Measurements from ENCODE around the gene RPL28.

RPL28 gene

DNA sequence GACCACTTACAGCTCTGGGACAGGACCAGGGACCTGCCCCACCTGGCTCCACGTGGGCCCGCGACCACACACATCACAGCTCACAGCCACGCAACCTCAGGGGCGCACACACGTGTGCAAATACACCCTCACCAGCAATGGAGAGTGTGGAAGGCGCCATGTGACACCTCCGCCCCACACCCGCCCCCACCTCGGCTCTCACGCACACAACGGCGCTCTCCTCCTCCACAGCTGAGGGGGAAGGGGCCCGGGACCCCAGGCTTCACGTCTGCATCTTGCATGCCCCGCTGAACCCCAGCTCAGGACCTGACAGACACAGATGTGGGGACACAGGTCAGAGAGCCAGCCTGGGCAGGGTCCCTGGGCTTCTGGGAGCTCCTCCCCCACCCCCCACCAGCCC is 63.7 kb downstream of the RPL28 start (continued):
- TF ChIP-seq, protein P1, sequence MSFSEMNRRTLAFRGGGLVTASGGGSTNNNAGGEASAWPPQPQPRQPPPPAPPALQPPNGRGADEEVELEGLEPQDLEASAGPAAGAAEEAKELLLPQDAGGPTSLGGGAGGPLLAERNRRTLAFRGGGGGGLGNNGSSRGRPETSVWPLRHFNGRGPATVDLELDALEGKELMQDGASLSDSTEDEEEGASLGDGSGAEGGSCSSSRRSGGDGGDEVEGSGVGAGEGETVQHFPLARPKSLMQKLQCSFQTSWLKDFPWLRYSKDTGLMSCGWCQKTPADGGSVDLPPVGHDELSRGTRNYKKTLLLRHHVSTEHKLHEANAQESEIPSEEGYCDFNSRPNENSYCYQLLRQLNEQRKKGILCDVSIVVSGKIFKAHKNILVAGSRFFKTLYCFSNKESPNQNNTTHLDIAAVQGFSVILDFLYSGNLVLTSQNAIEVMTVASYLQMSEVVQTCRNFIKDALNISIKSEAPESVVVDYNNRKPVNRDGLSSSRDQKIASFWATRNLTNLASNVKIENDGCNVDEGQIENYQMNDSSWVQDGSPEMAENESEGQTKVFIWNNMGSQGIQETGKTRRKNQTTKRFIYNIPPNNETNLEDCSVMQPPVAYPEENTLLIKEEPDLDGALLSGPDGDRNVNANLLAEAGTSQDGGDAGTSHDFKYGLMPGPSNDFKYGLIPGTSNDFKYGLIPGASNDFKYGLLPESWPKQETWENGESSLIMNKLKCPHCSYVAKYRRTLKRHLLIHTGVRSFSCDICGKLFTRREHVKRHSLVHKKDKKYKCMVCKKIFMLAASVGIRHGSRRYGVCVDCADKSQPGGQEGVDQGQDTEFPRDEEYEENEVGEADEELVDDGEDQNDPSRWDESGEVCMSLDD (tag by site-specific recombination; IDR thresholded peaks at IDR 0.05): peak; percentile 18; the same call in 1 of the 2 replicates

GRCh38 chr19:55451163-55451964 is 65.6 kb downstream of the RPL28 start:
- ChIA-PET POLR2A (interaction anchor here (0.6 to 0.9 kb wide), 3 partner anchors 10 to 362 kb away, joined by 3 to 4 read pairs (median 3); partner anchors contain the start of gene ISOC2), CTCF (interaction anchor here (0.6 to 1.0 kb wide), 5 partner anchors 16 to 203 kb away, joined by 3 to 5 read pairs (median 4); no protein-coding TSS in a partner anchor)
- H3K4me3 ChIP-seq (ENCODE audit: low read depth, low read length): 0 out of 2 replicates have a peak overlapping the region, but pooled peaks have one; percentile 4
- H3K9me3 ChIP-seq (ENCODE audit: control insufficient read depth, insufficient read depth, low read depth, low read length): no peaks in the 10 kb centered on the region
- H3K4me1 ChIP-seq (ENCODE audit: control insufficient read depth, insufficient read depth, low read length): no peaks in the 10 kb centered on the region
- H3K27ac ChIP-seq (ENCODE audit: extremely low read depth, low read depth, low read length): no peak overlapping the region
- H3K36me3 ChIP-seq (ENCODE audit: control insufficient read depth in 2 of 2, insufficient read depth in 1 of 2, low read length in 2 of 2): no peaks in the 10 kb centered on the region
- TF ChIP-seq GFI1B (tag by site-specific recombination; IDR thresholded peaks at IDR 0.05): no peak
- TF ChIP-seq ZNF777 (tag by site-specific recombination; IDR thresholded peaks at IDR 0.05; ENCODE audit: borderline replicate concordance): peak; percentile 57
- TF ChIP-seq ZNF530 (tag by site-specific recombination; IDR thresholded peaks at IDR 0.05; ENCODE audit: low read depth): no peak
- TF ChIP-seq ZNF549 (tag by site-specific recombination; IDR thresholded peaks at IDR 0.05): no peak
- no peak for TF ChIP-seq REPIN1 (tag by site-specific recombination; IDR thresholded peaks at IDR 0.05; ENCODE audit: low read depth)
- no peak for TF ChIP-seq ZBTB8A (tag by site-specific recombination; IDR thresholded peaks at IDR 0.05)
- no peak for TF ChIP-seq ZNF133 (tag by site-specific recombination; IDR thresholded peaks at IDR 0.05)
- TF ChIP-seq, protein P2, sequence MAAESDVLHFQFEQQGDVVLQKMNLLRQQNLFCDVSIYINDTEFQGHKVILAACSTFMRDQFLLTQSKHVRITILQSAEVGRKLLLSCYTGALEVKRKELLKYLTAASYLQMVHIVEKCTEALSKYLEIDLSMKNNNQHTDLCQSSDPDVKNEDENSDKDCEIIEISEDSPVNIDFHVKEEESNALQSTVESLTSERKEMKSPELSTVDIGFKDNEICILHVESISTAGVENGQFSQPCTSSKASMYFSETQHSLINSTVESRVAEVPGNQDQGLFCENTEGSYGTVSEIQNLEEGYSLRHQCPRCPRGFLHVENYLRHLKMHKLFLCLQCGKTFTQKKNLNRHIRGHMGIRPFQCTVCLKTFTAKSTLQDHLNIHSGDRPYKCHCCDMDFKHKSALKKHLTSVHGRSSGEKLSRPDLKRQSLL (tag by site-specific recombination; IDR thresholded peaks at IDR 0.05): 0 out of 2 replicates have a peak, but pooled peaks have one; percentile 16
- TF ChIP-seq HOXA7 (CRISPR knock-in tag; IDR thresholded peaks at IDR 0.05; ENCODE audit: borderline replicate concordance): no peak
- 0 out of 2 replicates have a peak, but pooled peaks have one; percentile 17 for TF ChIP-seq SP2 (tag by site-specific recombination; IDR thresholded peaks at IDR 0.05)
- TF ChIP-seq ZNF366 (tag by site-specific recombination; conservative IDR thresholded peaks at IDR 0.05): peak; percentile 44; the same call in 1 of the 2 replicates
- no peak for TF ChIP-seq HOXD13 (CRISPR knock-in tag; IDR thresholded peaks at IDR 0.05; ENCODE audit: borderline replicate concordance)
- TF ChIP-seq ZNF391 (tag by site-specific recombination; IDR thresholded peaks at IDR 0.05; ENCODE audit: borderline replicate concordance, low read depth): no peak
- no peak for TF ChIP-seq ZNF518A (tag by site-specific recombination; conservative IDR thresholded peaks at IDR 0.05; ENCODE audit: low read depth)
- TF ChIP-seq ZFP37 (tag by site-specific recombination; IDR thresholded peaks at IDR 0.05): no peak
- TF ChIP-seq ZNF610 (tag by site-specific recombination; IDR thresholded peaks at IDR 0.05; ENCODE audit: borderline replicate concordance): no peak
- TF ChIP-seq ZNF600 (tag by site-specific recombination; IDR thresholded peaks at IDR 0.05): no peak
- peak; percentile 55; the same call in 1 of the 2 replicates for TF ChIP-seq KLF8 (tag by site-specific recombination; IDR thresholded peaks at IDR 0.05)
- TF ChIP-seq ZBTB26 (tag by site-specific recombination; optimal IDR thresholded peaks at IDR 0.05): peak; percentile 42
- no peak; the same call in none of the 2 replicates for TF ChIP-seq ZNF398 (tag by site-specific recombination; IDR thresholded peaks at IDR 0.05)
- TF ChIP-seq ZNF140 (tag by site-specific recombination; IDR thresholded peaks at IDR 0.05): no peak
- no peak for TF ChIP-seq ZNF473 (tag by site-specific recombination; IDR thresholded peaks at IDR 0.05)
